Stimulated activated CD8-positive, alpha-beta memory T cell treated with anti-CD3 and anti-CD28 coated beads, Interleukin-7, amount 100 ng/mL, for 24 hours (primary cell): ENCODE results near the gene PFN4.

Experiments used
- DNase-seq: peaks from one replicate; pipeline ENCODE4 v3.0.0-alpha.2; 2020; ENCODE audit warnings: low read depth

Gene PFN4

GRCh38 chr2:24077879-24078278, 45.3 kb downstream of the PFN4 start:
- no peak for DNase-seq

- no peak for DNase-seq
These were observed 45.6 kb downstream of the PFN4 start for GRCh38 chr2:24077535-24077877.

- no peak for DNase-seq
These were observed 46.1 kb downstream of the PFN4 start for GRCh38 chr2:24076849-24077534.

- peak; percentile 99 for DNase-seq
These were observed 47.0 kb downstream of the PFN4 start, which contains the start of gene SF3B6 for GRCh38 chr2:24075915-24076848. TSS of gene SF3B6 (minus strand) at chr2:24076326. CDS start at chr2:24076229, 97 bp downstream.

GRCh38 chr2:24075259-24075658, 47.9 kb downstream of the PFN4 start:
- DNase-seq = no peak

GRCh38 chr2:24073816-24074215, 49.3 kb downstream of the PFN4 start:
- DNase-seq = no peak

GRCh38 chr2:24072259-24072658, 50.9 kb downstream of the PFN4 start:
- DNase-seq = no peak

GRCh38 chr2:24065341-24065740, 57.8 kb downstream of the PFN4 start:
- DNase-seq = no peak
